ENCODE results near the gene RHOBTB3. TPM values are rescaled to one million over a fixed set of nuclear protein-coding genes. Genes with fewer than 3 reads are reported as not detected.
"Not testable (repeated sequence)": the region's sequence is repeated elsewhere in the genome, so short reads cannot be mapped to it uniquely, and the experiment has no call there.

Gene RHOBTB3
- total and polyA plus RNA-seq, 2 donors (not counting 3 experiments of a cell fraction or from before 2014, with no cell fraction given) = 44.1 to 52.1 TPM

- BruUV-seq (replicated peaks) = no TSS peak
- FAIRE-seq = peak; percentile 68
Measured at GRCh38 chr5:95836544-95836943, 105.4 kb downstream of the RHOBTB3 start.

GRCh38 chr5:95836971-95837370, 105.8 kb downstream of the RHOBTB3 start:
- H3K9me1 ChIP-seq (replicated peaks; ENCODE audit: control insufficient read depth, extremely low read depth, insufficient read depth, low read length); H3K9me3 ChIP-seq (replicated peaks; ENCODE audit: control insufficient read depth, insufficient read depth, low read length); H3K36me3 ChIP-seq (ENCODE audit: control insufficient read depth in 2 of 2, extremely low read depth in 1 of 2, insufficient read depth in 2 of 2, low read length in 2 of 2); H3K27ac ChIP-seq (ENCODE audit: insufficient read depth, low read depth, low read length); BruUV-seq (replicated peaks); H2AFZ ChIP-seq (ENCODE audit: low read depth, low read length); H4K20me1 ChIP-seq (replicated peaks; ENCODE audit: control insufficient read depth, extremely low read depth, insufficient read depth, low read length); DNase-seq (ENCODE audit: low read depth, low spot score); POLR2A ChIA-PET; H3K27me3 ChIP-seq (ENCODE audit: control insufficient read depth in 2 of 2, insufficient read depth in 2 of 2, low read length in 2 of 2); H3K79me2 ChIP-seq (ENCODE audit: control insufficient read depth, insufficient read depth, low read length); FAIRE-seq; H3K4me3 ChIP-seq (replicated peaks in 1 of 3; ENCODE audit: insufficient read depth in 1 of 3, low read depth in 1 of 3, low read length in 3 of 3); H3K9ac ChIP-seq (replicated peaks; ENCODE audit: extremely low read depth, insufficient read depth, low read length): not testable (repeated sequence)
- peaks cover 21% of the 10 kb centered on the region for H3K4me1 ChIP-seq (ENCODE audit: control insufficient read depth, extremely low read depth, insufficient read depth, low read length)
- H3K4me2 ChIP-seq (ENCODE audit: insufficient read depth, low read length) = peak overlapping the region; percentile 84
- dilution Hi-C loops (cut with MboI; ENCODE audit: extremely low pct_ligation_motif_present, low sequenced_read_pairs) = loop anchor here (25.0 kb wide), 1 partner anchor 200 kb away; the partner anchor contains the start of gene RFESD
- intact Hi-C loops (cut with micrococcal nuclease) = loop anchor here (5.0 kb wide), 1 partner anchor 105 kb away; the partner anchor contains the start of gene RHOBTB3
- CTCF ChIA-PET = interaction anchor here (0.8 to 4.3 kb wide), 5 partner anchors 11 to 172 kb away, joined by 3 to 25 read pairs (median 5); partner anchors contain the start of gene GLRX

More at GRCh38 chr5:95836544-95836943, 105.4 kb downstream of the RHOBTB3 start:
- DNase-seq (ENCODE audit: low read depth, low spot score) = peak; percentile 44
- dilution Hi-C loops (cut with MboI; ENCODE audit: extremely low pct_ligation_motif_present, low sequenced_read_pairs) = loop anchor here (25.0 kb wide), 1 partner anchor 199 kb away; the partner anchor contains the start of gene RFESD
- no peak overlapping the region for H3K9ac ChIP-seq (replicated peaks; ENCODE audit: extremely low read depth, insufficient read depth, low read length)
- CTCF ChIA-PET = interaction anchor here (0.8 to 4.3 kb wide), 6 partner anchors 8 to 172 kb away, joined by 3 to 25 read pairs (median 9); partner anchors contain the start of gene GLRX
- H2AFZ ChIP-seq (ENCODE audit: low read depth, low read length) = no peak overlapping the region
- peak overlapping the region; percentile 84 for H3K4me2 ChIP-seq (ENCODE audit: insufficient read depth, low read length)
- H3K79me2 ChIP-seq (ENCODE audit: control insufficient read depth, insufficient read depth, low read length) = no peaks in the 10 kb centered on the region
- H3K36me3 ChIP-seq (ENCODE audit: control insufficient read depth in 2 of 2, extremely low read depth in 1 of 2, insufficient read depth in 2 of 2, low read length in 2 of 2) = no peaks in the 10 kb centered on the region
- no peak overlapping the region for H3K27ac ChIP-seq (ENCODE audit: insufficient read depth, low read depth, low read length)
- H3K9me3 ChIP-seq (replicated peaks; ENCODE audit: control insufficient read depth, insufficient read depth, low read length) = no peaks in the 10 kb centered on the region
- H3K27me3 ChIP-seq (ENCODE audit: control insufficient read depth in 2 of 2, insufficient read depth in 2 of 2, low read length in 2 of 2) = no peaks in the 10 kb centered on the region
- TF ChIP-seq CTCF (IDR thresholded peaks at IDR 0.05; ENCODE audit: extremely low read depth in 1 of 2, insufficient read depth in 1 of 2, low read depth in 1 of 2, low read length in 2 of 2) (no peak), MAX (IDR thresholded peaks at IDR 0.05; ENCODE audit: insufficient read depth, insufficient read length) (no peak), FOS (IDR thresholded peaks at IDR 0.05; ENCODE audit: borderline replicate concordance, insufficient read depth, low read length) (peak; percentile 3)
- intact Hi-C loops (cut with micrococcal nuclease) = loop anchor here (5.0 kb wide), 1 partner anchor 104 kb away; the partner anchor contains the start of gene RHOBTB3
- POLR2A ChIA-PET = no interaction called here
- no peaks in the 10 kb centered on the region for H4K20me1 ChIP-seq (replicated peaks; ENCODE audit: control insufficient read depth, extremely low read depth, insufficient read depth, low read length)
- H3K4me1 ChIP-seq (ENCODE audit: control insufficient read depth, extremely low read depth, insufficient read depth, low read length) = peaks cover 21% of the 10 kb centered on the region
- H3K9me1 ChIP-seq (replicated peaks; ENCODE audit: control insufficient read depth, extremely low read depth, insufficient read depth, low read length) = no peaks in the 10 kb centered on the region
- no peak overlapping the region for H3K4me3 ChIP-seq (replicated peaks in 1 of 3; ENCODE audit: insufficient read depth in 1 of 3, low read depth in 1 of 3, low read length in 3 of 3)

All from endothelial cell of umbilical vein (primary cell).